Progenitor cell of endocrine pancreas (in vitro differentiated cells): Measurements from ENCODE around the gene MTIF3. TPM values are rescaled to one million over a fixed set of nuclear protein-coding genes. Genes with fewer than 3 reads are reported as not detected.

Source experiments
- DNase-seq: peaks from one replicate; pipeline ENCODE4 v3.0.0; 2021; ENCODE audit warnings: low spot score; ENCODE audit not compliant: unreplicated experiment
- H3K27ac Mint-ChIP-seq: 2 replicates; pipeline ENCODE4 v1.8.0; 2021; ENCODE audit warnings: mild to moderate bottlenecking, moderate library complexity, mixed read lengths
- H3K27me3 Mint-ChIP-seq: 2 replicates; pipeline ENCODE4 v1.8.0; 2021; ENCODE audit warnings: mixed read lengths
- H3K36me3 Mint-ChIP-seq: 2 replicates; pipeline ENCODE4 v1.8.0; 2022; ENCODE audit warnings: mixed read lengths; ENCODE audit not compliant: insufficient read depth
- H3K4me1 Mint-ChIP-seq: 2 replicates; pipeline ENCODE4 v1.8.0; 2021; ENCODE audit warnings: low read depth, mixed read lengths
- H3K4me3 Mint-ChIP-seq: 2 replicates; pipeline ENCODE4 v1.8.0; 2021; ENCODE audit warnings: low read depth, mild to moderate bottlenecking, moderate library complexity, mixed read lengths
- H3K9me3 Mint-ChIP-seq: 2 replicates; pipeline ENCODE4 v1.8.0; 2021; ENCODE audit warnings: low read depth, mixed read lengths
- CTCF ChIP-seq: fragments of 200-600 bp; sonication (generic); IDR thresholded peaks from one replicate; pipeline ENCODE4 v1.5.0; 2021; ENCODE audit warnings: antibody characterized with exemption, mild to moderate bottlenecking; ENCODE audit not compliant: unreplicated experiment
- total RNA-seq: library from RNA; stranded (reverse); gene quantifications from 2 replicates; pipeline ENCODE4 v1.2.1, GENCODE V29; 2021

The MTIF3 gene
- total RNA-seq, 1 donor from 2014 or later = 54.4 TPM

- Mint-ChIP-seq H3K36me3 (no peaks in the 10 kb centered on the region), H3K27me3 (peaks cover 3% of the 10 kb centered on the region), H3K9me3 (no peaks in the 10 kb centered on the region), H3K27ac (no peak overlapping the region), H3K4me3 (no peak overlapping the region), H3K4me1 (peaks cover 15% of the 10 kb centered on the region)
- TF ChIP-seq CTCF = no peak
- no peak for DNase-seq
Measured at GRCh38 chr13:27389891-27390290, 60.5 kb downstream of the MTIF3 start.

GRCh38 chr13:27388241-27388640 is 62.1 kb downstream of the MTIF3 start:
- Mint-ChIP-seq H3K4me1 (peaks cover 21% of the 10 kb centered on the region), H3K9me3 (no peaks in the 10 kb centered on the region), H3K4me3 (no peak overlapping the region), H3K27ac (no peak overlapping the region), H3K36me3 (no peaks in the 10 kb centered on the region), H3K27me3 (peaks cover 10% of the 10 kb centered on the region)
- no peak for TF ChIP-seq CTCF
- DNase-seq = no peak

Other genes with a start within 250 kb of the MTIF3 start
- 720 and 742 TPM in 2 replicates for gene RPL21, start 199.0 kb downstream of the MTIF3 start, total RNA-seq
- 4.2 and 5.8 TPM in 2 replicates for gene RASL11A, start 179.7 kb downstream of the MTIF3 start, total RNA-seq
- gene GTF3A, start 25.9 kb downstream of the MTIF3 start, total RNA-seq = 75.9 and 81.2 TPM in 2 replicates
- gene LNX2, start 170.0 kb upstream of the MTIF3 start, total RNA-seq = 32.7 and 33.7 TPM in 2 replicates
- gene POLR1D, start 171.3 kb upstream of the MTIF3 start, total RNA-seq = 153 TPM in 2 replicates